Gastroesophageal sphincter (tissue), 3 donors: Measurements from ENCODE around the gene PRRG1.

ENCODE experiments used
- EP300 ChIP-seq: sonication (generic); formaldehyde crosslinking; IDR thresholded peaks from one replicate; pipeline ENCODE4 v1.6.1; 2017; ENCODE audit warnings: antibody characterized with exemption, mild to moderate bottlenecking
- POLR2AphosphoS5 ChIP-seq: sonication (generic); formaldehyde crosslinking; IDR thresholded peaks from one replicate; pipeline ENCODE4 v1.6.1; 2017; ENCODE audit warnings: antibody characterized with exemption
- TF ChIP-seq, protein P1 (sequence below), 4 experiments: fragments of 200-600 bp in 2 of 4; fragments of 450-650 bp in 2 of 4; sonication (generic) in 1 of 4; IDR thresholded peaks; one replicate each; pipeline ENCODE4 v1.5.1; 2017 to 2019; ENCODE audit warnings: antibody characterized with exemption in 4 of 4, mild to moderate bottlenecking in 2 of 4, moderate library complexity in 2 of 4

DNA sequence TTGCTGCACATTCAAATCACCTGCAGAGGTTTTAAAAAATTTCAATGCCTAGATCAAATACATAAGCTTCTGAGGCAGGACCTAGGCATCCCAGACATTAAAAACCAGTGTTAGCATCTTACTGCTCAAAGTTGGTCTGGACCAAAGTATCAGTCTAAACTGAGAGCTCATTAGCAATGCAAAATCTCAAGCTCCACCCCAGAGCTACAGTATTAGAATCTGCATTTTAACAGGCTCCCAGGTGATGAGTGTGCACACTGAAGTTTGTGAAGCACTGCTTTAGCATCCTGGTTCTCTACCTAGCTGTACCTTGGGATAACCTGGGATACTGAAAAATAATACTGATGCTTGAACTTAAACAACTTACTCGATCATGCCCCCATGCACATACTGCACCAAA, 96.0 kb downstream of the PRRG1 start:
- no peak for TF ChIP-seq EP300
- TF ChIP-seq, protein P1, sequence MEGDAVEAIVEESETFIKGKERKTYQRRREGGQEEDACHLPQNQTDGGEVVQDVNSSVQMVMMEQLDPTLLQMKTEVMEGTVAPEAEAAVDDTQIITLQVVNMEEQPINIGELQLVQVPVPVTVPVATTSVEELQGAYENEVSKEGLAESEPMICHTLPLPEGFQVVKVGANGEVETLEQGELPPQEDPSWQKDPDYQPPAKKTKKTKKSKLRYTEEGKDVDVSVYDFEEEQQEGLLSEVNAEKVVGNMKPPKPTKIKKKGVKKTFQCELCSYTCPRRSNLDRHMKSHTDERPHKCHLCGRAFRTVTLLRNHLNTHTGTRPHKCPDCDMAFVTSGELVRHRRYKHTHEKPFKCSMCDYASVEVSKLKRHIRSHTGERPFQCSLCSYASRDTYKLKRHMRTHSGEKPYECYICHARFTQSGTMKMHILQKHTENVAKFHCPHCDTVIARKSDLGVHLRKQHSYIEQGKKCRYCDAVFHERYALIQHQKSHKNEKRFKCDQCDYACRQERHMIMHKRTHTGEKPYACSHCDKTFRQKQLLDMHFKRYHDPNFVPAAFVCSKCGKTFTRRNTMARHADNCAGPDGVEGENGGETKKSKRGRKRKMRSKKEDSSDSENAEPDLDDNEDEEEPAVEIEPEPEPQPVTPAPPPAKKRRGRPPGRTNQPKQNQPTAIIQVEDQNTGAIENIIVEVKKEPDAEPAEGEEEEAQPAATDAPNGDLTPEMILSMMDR (IDR thresholded peaks at IDR 0.05), result no peak
- TF ChIP-seq POLR2AphosphoS5, result no peak
